ENCODE results near the gene CHST4.

GRCh38 chr16:71501547-71501946 is 24.7 kb upstream of the CHST4 start:
- TF ChIP-seq CTCF (IDR thresholded peaks at IDR 0.05): no peak
- TF ChIP-seq POLR2AphosphoS5 (IDR thresholded peaks at IDR 0.05): no peak
- TF ChIP-seq POLR2A (IDR thresholded peaks at IDR 0.05): no peak
- TF ChIP-seq EP300 (IDR thresholded peaks at IDR 0.05): no peak
